Stimulated activated CD8-positive, alpha-beta memory T cell treated with anti-CD3 and anti-CD28 coated beads, Interleukin-4, amount 100 ng/mL, for 4 hours (primary cell): ENCODE data around the gene LCTL.

Source experiments
- DNase-seq, 2 donors: peaks; one replicate each; pipeline ENCODE4 v3.0.0-alpha.2; 2020; ENCODE audit warnings: low read depth in 2 of 2, low spot score in 1 of 2

The LCTL gene

DNA sequence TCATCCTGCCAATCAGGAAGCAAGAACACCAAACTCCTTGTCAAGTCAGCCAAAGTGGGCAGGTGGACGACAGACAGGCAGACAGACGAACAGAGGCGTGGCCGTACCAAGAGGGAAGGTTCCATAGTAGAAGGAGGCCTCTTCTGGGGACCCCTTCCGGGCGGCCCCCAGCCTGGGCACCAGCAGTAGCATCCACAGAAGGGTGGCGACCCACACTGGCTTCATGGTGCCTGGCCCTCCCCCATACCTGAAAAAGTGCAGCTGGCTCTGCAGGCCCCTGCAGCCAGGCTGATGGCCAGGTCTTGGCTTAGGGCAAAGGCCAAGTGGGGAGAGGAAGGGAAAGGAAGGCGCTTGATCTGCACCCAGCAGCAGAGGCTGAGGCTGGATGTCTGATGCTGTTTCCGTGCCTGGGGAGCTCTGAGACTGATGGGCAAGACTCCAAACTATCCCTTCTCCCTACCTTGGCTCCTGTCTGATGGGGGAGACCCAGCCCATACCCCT, 607 bp downstream of the LCTL start:
- DNase-seq = no peak

DNA sequence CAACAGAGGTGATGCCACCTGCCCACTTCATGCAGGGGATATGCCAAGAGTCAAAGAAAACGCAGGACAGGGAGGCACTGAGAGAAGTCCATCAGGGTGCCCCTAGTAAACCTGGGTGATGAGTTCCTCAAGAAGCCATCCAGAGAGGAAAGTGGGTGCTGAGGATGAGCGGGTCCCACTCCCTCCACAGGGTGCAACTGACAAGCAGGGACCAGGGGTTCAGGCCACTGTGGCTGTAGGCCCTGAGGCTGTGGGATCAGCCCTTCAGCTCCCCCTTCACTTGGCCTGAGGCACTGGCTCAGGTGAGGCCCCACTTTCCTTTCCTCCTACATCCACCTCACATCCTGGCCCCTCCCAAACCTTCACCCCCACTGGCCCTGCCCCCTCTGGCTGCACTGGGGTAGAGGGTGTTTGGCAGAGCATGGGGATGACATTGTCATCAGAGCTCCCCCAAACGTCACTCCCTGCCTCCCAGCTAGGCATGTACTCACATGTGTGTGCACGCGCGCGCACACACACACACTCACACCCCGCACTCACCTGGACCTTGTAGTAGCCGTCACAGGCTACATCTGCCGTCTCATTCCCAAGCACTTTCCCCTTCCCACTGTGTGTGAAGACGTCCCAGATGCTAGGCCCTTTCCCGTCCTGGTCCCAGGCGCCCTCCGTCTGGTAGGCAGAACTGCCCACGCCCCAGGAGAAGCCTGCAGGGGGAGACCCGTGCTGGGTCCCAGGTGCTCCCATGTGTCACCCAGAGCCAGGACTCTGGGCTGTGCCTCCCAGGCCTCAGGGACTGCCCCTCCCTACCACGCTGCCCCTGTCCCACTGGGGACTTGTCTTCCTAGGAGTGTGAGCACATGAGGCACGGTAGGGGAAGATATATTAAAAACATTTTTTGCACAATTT, 1.4 kb downstream of the LCTL start:
- DNase-seq = no peak

DNA sequence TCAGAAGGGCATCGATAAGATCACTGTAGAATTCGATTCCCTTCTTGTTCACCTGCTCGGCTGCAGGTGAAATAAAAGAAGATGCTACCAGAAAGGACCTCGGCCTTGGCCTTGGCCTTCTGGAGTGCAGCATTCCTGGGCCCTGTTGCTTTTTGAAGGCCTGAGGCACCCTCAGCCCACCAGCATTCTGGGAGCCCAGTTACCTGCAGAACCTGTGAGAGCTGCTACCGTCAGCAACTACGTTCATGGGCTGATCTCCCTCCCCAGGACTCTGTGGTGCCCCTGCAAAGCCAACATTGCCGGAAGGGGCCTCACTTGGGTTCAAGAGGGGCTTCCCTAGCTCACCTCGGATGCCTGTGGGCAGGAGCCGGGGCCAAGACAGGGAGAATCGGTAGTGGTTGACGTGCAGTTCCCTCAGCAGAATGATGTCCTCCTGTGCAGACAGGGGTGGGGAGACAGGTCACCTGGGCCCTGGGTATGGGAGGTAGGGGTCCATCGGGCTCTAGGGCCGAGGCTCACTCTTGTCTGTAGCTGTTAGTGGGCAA, 2.2 kb downstream of the LCTL start:
- no peak for DNase-seq

DNA sequence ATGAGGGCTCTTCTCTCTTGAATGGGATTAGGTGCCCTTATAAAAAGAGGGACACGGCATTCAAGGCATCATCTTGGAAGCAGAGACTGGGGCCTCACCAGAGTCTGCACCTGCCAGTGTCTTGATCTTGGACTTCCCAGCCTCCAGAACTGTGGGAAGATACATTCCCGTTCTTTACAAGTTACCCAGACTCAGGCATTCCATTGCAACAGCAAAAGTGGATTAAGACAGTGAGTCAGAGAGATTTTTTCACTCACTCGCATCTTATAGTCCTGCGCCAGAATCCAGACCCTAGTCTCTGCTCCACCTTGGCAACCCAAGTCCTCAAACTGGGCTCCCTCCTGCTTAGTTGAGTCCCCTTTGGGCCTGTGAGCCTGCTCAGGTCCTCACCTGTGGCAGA, 2.7 kb downstream of the LCTL start:
- DNase-seq = no peak

DNA sequence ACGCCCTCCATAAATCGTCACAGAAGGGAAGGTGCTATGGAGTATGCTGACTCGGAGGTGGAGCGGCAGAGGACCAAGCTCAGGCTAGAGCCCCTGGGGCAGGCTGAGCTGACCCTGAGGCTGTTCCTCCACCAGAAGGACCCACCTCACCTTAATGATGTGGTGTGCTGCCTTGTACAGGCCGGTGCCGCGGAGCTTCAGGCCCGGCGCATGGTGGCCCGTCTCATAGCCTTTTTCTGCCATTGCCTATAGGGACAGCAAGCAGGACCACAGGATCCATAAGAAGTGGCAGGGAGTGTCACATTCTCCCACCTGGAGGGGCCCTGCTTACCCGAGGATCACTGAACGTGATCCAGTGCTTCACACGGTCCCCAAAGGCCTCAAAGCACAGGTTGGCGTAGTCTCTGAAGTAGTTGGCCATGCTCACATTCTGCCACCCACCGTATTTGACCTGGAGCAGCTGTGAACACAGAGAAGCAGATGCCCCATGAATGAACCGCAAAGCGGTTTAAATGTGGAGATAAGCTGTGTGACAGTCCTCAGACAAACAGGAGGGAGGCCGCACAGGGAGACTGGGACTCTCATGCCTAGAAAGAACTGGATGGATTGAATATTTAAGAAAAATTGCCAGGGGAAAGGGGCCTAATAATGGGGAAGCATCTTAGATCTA, 4.8 kb downstream of the LCTL start:
- DNase-seq = no peak

DNA sequence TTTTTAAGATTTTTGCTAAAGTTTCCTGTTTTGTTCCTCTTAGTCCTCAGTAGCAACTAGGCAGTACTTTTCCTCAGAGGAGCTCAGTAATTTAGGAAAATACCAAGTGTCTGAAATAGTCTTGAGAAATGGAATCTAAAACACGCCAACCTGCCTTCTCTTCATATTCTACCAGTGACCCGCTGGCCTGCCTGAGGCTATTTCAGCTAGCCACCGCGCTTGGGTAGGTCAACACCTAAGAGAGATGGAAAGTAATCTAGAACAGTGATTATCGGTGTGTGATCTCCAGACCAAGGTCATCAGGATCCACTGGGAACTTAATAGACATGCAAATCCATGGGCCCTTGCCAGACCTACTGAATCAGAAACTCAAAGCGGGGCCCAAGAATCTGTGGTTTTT, 7.5 kb downstream of the LCTL start:
- no peak for DNase-seq

DNA sequence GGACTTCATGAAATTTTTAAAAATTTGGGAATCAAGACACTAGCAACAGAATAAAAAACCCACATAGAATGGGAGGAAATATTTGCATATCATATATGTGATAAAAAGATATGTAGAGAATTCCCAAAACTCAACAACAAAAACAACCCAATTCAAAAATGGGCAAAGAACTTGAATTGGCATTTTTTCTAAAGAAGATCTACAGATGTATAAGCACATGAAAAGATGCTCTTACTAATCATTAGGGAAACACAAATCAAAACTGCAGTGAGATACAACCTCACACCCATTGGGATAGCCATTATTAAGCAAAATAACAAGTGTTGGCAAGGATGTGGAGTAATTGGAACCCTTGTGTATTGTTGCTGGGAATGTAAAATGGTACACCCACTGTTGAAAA, 10.1 kb downstream of the LCTL start:
- DNase-seq = no peak

DNA sequence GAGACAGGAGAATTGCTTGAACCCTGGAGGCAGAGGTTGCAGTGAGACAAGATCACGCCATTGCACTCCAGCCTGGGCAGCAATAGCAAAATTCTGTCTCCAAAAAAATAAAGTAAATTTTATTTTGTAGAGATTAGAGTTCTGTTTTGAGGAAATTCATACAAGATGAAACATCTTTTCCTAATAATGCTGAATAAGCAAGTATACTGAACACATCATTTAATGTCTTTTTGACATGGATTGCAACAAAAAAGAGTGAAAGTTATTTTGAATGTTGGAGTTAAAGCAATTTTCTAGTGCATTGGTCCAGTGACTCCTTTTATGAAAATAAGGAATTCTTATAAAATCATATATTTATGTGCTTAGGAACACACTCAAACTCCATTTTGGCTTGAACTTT, 20.5 kb downstream of the LCTL start:
- no peak for DNase-seq

DNA sequence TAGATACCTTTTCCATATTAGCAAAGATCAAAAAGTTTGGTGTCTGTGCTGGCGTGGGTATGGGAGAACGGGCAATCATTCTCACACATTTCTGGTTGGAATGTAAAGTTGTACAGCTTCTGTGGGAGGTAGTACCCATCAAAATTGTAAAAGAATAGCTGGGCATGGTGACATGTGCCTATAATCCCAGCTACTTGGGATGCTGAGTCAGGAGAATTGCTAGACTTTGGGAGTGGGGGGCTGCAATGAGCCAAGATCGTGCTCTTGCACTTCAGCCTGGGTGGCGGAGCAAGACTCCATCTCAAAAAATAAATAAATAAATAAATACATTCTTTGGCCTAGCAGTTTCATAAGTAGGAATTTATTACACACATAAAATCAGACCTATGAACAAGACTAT, 22.9 kb downstream of the LCTL start:
- DNase-seq = no peak

DNA sequence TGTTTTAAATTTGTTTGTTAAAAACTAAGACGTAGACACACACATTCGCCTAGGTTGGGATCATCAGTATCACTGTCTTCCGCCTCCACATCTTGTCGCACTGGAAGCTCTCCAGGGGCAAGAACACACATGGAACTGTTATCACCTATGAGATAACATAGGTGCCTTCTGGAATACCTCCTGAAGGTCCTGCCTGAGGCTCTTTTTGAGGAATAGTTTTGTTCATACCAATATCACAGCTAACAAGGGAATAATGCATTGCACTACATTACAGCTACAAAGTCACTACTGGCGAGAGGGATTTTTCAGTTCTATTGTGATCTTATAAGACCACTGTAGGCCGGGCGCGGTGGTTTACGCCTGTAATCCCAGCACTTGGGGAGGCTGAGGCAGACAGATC, 30.7 kb downstream of the LCTL start:
- no peak for DNase-seq

DNA sequence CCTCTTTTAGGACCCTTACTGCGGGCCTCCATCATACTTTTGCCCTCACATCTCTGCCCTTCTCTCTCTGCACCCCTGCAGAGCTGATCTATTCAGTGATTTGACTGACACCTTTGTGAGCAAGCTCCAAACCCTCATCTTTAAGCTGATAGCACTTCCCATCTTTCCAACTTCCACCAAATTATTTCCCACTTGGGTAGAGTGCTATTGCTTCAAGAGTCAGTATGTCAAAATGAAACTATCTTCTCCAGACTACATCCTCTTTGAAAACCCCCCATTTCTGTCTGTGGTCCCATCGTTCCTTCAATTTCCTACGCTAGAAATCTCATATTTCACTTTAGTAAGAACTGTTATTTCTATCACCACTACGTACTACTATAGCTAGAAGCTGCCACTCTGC, 41.0 kb downstream of the LCTL start:
- DNase-seq = no peak

DNA sequence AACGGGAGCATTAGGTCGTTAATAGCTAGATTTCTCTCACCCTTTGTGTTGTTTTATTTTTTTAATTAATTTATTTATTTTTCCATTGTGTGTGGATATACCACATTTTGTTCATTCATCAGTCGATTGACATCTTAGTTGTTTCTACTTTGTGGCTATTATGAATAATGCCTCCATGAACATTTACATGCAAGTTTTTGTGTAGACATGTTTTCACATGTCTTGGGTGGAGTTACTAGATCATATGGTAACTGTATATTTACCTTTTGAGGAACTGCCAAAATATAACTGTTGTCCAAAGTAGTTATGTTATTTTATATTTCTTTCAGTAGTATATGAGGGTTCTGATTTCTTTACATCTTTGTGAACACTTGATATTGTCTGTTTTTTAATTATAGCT, 41.9 kb downstream of the LCTL start:
- no peak for DNase-seq

DNA sequence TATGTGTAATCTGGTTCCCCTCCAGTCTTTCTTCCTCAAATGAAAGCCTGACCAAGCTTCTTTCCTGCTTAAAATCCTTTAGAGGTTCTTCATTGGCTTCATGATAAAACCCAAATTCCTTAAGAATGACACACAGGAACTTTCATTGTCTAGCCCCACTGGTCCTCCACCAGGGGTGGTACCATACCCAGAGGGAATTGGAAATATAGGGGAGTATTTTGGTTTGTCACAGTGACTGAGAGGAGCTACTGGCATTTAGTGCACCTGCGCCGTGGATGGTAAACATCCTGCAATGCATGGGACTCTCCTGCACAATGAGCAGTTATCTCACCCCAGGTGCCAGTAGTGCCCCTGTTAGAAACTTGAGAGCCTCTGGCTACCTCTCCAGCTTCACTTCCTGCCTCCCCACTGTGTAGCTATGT, 49.9 kb downstream of the LCTL start:
- no peak for DNase-seq

DNA sequence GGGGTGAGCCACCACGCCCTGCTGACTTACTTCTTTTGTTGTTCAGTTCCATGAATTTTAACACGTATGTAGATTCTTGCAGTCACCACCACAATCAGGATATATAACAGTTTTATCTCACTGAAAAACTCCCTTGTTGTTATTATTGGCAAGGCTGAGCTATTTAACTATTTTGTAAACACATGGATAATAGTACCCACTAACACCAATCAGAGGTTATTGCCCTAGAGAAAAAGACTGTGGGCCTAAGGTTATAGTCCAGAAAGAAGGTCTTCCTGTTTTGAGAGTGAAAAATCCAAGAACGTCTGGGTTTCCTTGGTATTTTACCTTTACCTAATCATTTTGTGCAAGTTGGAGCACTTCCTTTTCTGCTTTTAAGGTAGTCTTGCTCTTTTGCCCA, 51.2 kb downstream of the LCTL start:
- no peak for DNase-seq

DNA sequence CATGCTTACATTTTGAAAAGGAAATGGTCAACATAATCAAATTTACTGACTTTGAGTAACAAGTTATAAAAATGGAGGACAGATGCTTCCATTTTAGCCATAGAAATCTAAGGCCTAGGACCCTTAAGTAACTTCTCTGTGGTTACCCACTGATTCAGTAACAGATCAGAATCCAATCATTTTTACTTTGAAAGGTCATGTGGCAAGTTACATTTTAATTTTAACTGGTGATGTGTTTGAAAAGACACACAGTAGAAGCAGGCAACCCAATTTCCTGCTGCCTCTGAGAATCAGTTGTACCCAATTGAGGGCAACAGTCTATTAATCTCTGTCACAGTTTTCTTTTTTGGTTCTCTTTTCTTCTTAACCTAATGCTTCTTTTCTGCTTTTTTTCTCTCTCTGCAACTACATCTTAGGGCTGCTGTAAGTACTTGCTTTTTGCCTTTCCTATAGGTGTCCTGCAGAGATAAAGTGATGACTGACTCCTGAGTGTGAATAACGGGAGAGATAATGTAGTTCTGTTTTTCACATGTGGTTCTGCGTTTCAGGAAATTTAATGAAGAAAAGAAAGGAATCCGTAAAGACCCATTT, 57.4 kb downstream of the LCTL start:
- no peak for DNase-seq

DNA sequence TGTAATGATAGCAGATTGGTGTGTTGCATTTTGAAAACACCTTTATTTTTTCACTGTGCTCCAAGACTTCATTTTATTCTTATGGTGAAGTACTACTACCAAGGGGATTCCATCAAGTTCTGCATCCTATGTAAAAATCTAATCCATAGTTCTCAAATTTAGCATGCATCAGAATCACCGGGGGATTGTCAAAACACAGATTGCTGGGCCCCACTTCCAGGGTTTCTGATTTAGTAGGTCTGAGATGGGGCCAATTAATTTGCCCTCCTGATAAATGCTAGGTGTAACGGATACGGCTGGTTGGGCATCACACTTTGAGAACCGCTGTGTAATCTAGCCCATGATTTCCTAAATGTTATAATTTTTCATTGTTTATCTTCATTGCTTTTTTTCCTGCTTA, 60.0 kb downstream of the LCTL start:
- no peak for DNase-seq

DNA sequence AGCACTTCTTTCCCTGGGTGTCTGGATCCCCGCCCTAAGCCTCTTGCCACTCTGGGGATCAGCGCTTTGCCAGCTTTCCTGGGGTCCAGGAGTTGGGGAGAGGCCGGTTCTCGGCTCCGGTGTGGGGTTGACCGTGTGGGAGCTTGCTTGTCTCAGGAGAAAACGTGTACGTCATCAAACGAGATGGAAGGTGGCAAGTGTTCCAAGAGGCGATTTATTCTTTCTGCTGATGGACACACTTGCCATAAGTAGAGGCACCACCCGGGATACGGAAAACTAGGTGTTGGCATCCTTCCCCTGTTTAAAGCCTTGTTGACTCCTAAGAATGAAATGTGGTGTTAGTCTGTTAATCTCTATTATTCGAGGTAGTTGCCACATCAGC, 60.4 kb downstream of the LCTL start:
- no peak for DNase-seq

DNA sequence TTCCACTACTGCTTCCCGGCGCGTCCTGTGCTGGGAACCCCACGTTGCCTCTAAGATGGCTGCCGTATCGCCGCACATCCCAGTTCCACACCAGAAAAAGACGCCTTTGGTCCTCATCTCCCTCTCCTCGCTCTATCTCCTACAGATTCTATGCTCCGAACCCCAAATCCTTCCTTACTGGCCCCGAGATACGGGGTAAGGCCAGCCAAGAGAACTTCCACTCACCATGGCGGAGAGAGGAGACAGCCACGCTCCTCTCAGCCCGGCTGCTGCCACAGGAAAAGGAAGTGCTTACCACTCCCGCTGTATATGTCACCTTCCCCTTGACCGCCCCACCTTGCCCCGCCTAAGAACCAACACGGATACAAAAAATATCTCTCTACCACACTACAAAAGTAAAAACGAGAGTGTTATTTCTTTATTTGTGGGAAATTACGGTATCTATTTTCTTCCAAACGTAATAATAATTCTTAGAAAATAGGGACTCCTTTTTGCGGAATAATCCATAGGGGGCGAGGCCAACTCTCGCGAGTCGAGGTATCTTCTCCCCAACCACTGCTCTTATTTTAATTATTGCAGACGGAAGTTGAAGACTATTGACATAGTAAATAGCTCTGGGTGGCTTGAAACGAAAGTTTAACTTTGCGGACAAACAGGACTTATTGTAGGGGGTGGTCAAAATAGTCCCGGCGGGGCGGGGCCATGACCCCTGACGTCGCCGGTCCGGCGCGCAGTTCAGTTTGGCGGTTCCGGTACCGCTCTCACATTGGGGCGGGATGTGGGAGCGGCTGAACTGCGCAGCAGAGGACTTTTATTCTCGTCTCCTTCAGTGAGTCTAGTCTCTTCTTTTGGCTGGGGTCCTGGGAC, 61.0 kb downstream of the LCTL start, which contains the start of the genes RPL4 and ZWILCH:
RPL4 (minus strand) TSS at position 293 of the 867 bp plus-strand sequence; CDS start at position 228, 65 bp downstream.
ZWILCH (plus strand) TSS at position 764 of the 867 bp plus-strand sequence; CDS start at position 777, 13 bp downstream.
- peak; percentile 53 to 64 for DNase-seq

DNA sequence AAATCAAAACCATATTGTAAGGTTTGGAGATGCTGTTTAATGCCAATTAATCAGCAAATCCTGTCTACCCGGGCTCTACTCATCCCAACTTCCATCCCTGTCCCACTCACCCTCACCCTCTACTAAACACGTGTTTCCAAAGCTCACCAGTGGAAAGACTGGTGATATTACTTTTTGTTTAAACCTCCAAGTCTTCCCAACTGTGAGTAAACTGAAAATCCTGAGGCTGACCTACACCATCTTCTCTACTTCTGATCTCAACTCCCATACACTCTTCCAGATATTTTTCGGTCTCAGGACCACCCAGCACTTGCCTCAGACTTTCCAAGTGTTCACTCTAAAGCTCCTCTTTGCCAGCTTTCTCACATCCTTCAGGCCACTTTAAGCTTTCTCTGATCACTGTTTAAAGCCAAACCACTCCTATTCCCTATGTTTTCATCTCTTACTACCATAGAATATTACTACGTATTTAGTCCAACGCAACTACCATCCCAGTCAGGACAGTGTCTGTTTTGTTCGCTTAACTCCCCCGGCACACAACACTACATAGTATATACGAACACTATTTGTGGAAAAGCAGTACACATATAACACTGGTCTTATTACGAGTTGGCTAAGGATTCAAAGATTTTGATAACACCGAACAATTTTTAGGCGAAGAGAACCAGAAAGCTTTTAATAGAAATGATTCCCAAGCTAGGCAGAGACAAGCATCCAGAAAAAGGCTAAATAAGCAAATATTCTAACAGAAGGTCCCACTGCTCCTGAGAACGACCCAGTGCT, 61.8 kb downstream of the LCTL start:
- DNase-seq = no peak
